DND-41 (cell line): ENCODE data around the gene PDCD10.

Experiments used
- ATAC-seq: fragments of 200-7000 bp; cut with Tn5 transposase; 3 replicates; pipeline ENCODE4 v1.9.1; 2021; ENCODE audit warnings: low read depth; ENCODE audit not compliant: insufficient read depth
- DNase-seq: peaks from one replicate; pipeline ENCODE4 v3.0.0-alpha.2; 2020
- H2AFZ ChIP-seq: 2 replicates; pipeline ENCODE4 v1.6.0; 2012; ENCODE audit warnings: low read depth, low read length
- H3K27ac ChIP-seq: 2 replicates; pipeline ENCODE4 v1.5.1; 2012; ENCODE audit warnings: low read length, inconsistent platforms
- H3K27me3 ChIP-seq: fragments of 200-600 bp; sonication (generic); 2 replicates; pipeline ENCODE4 v1.6.0; 2012; ENCODE audit warnings: low read length, mild to moderate bottlenecking, inconsistent platforms; ENCODE audit not compliant: insufficient read depth, poor library complexity
- H3K36me3 ChIP-seq: 2 replicates; pipeline ENCODE4 v1.5.1; 2012; ENCODE audit warnings: low read length, inconsistent platforms; ENCODE audit not compliant: insufficient read depth
- H3K4me1 ChIP-seq: 2 replicates; pipeline ENCODE4 v1.5.1; 2012; ENCODE audit warnings: mild to moderate bottlenecking, low read length; ENCODE audit not compliant: insufficient read depth
- H3K4me2 ChIP-seq: 2 replicates; pipeline ENCODE4 v1.6.0; 2012; ENCODE audit warnings: mild to moderate bottlenecking, moderate library complexity, low read length, inconsistent platforms; ENCODE audit not compliant: insufficient read depth
- H3K4me3 ChIP-seq, 2 experiments: fragments of 200-600 bp in 1 of 2; shearing (Covaris generic) in 1 of 2; 2 replicates each; pipeline ENCODE4 v1.5.1; 2012 to 2016; ENCODE audit warnings: inconsistent platforms in 2 of 2, low read length in 2 of 2, mild to moderate bottlenecking in 2 of 2, low read depth in 1 of 2, moderate library complexity in 1 of 2
- H3K79me2 ChIP-seq: 2 replicates; pipeline ENCODE4 v1.6.0; 2012; ENCODE audit warnings: low read length, inconsistent platforms; ENCODE audit not compliant: insufficient read depth
- H3K9ac ChIP-seq: 2 replicates; pipeline ENCODE4 v1.6.0; 2012; ENCODE audit warnings: low read depth, mild to moderate bottlenecking, inconsistent platforms, low read length, moderate library complexity
- H3K9me3 ChIP-seq: 2 replicates; pipeline ENCODE4 v1.5.1; 2012; ENCODE audit warnings: low read length, moderate library complexity, mild to moderate bottlenecking, inconsistent platforms; ENCODE audit not compliant: insufficient read depth, severe bottlenecking
- H4K20me1 ChIP-seq: 2 replicates; pipeline ENCODE4 v1.6.0; 2012; ENCODE audit warnings: low read length; ENCODE audit not compliant: insufficient read depth
- CTCF ChIP-seq: IDR thresholded peaks from 2 replicates; pipeline ENCODE4 v1.5.1; 2012; ENCODE audit warnings: borderline replicate concordance, low read length, moderate library complexity, mild to moderate bottlenecking; ENCODE audit not compliant: poor library complexity, severe bottlenecking; ENCODE audit errors: extremely low read depth
- EZH2 ChIP-seq: IDR thresholded peaks from 3 replicates; pipeline ENCODE4 v1.6.1; 2012; ENCODE audit warnings: borderline replicate concordance, low read depth, mild to moderate bottlenecking, moderate library complexity, low read length, inconsistent platforms; ENCODE audit not compliant: severe bottlenecking

The PDCD10 gene

GRCh38 chr3:167700046-167700445, 34.6 kb downstream of the PDCD10 start:
- H2AFZ ChIP-seq, result no peak overlapping the region
- TF ChIP-seq EZH2 (no peak), CTCF (no peak)
- peaks cover 4% of the 10 kb centered on the region; the same call in 1 of the 2 replicates for H3K79me2 ChIP-seq
- H3K4me2 ChIP-seq, result no peak overlapping the region
- H3K9ac ChIP-seq, result no peak overlapping the region
- peaks cover 30% of the 10 kb centered on the region; the same call in 1 of the 2 replicates for H3K36me3 ChIP-seq
- DNase-seq (no peak), ATAC-seq (no peak)
- no peaks in the 10 kb centered on the region for H3K27me3 ChIP-seq
- 0 out of 2 replicates have a peak, but pooled peaks cover 8% of the 10 kb centered on the region for H4K20me1 ChIP-seq
- H3K4me3 ChIP-seq, result no peak overlapping the region
- H3K9me3 ChIP-seq, result no peaks in the 10 kb centered on the region
- no peak overlapping the region for H3K27ac ChIP-seq
- no peaks in the 10 kb centered on the region for H3K4me1 ChIP-seq

- no peak overlapping the region for H3K4me3 ChIP-seq
- no peak for TF ChIP-seq EZH2
- no peak for TF ChIP-seq CTCF
- H3K9me3 ChIP-seq, result no peaks in the 10 kb centered on the region
- H3K9ac ChIP-seq, result no peak overlapping the region
- peaks cover 35% of the 10 kb centered on the region for H3K4me1 ChIP-seq
- no peak overlapping the region for H2AFZ ChIP-seq
- ATAC-seq (no peak), DNase-seq (no peak)
- no peaks in the 10 kb centered on the region for H4K20me1 ChIP-seq
- H3K27ac ChIP-seq, result no peak overlapping the region
- no peaks in the 10 kb centered on the region for H3K79me2 ChIP-seq
- H3K36me3 ChIP-seq, result peaks cover 35% of the 10 kb centered on the region
- no peaks in the 10 kb centered on the region for H3K27me3 ChIP-seq
- H3K4me2 ChIP-seq, result no peak overlapping the region
Measured at GRCh38 chr3:167694121-167694520, 40.6 kb downstream of the PDCD10 start.

- ATAC-seq, result peak; percentile 100
- no peak overlapping the region for H2AFZ ChIP-seq
- H3K4me3 ChIP-seq, result no peak overlapping the region
- H3K36me3 ChIP-seq, result peaks cover 42% of the 10 kb centered on the region
- TF ChIP-seq CTCF, result no peak
- no peak for TF ChIP-seq EZH2
- no peaks in the 10 kb centered on the region for H3K27me3 ChIP-seq
- H3K4me1 ChIP-seq, result peaks cover 35% of the 10 kb centered on the region
- H3K79me2 ChIP-seq, result no peaks in the 10 kb centered on the region
- no peaks in the 10 kb centered on the region for H3K9me3 ChIP-seq
- peak overlapping the region; percentile 69 for H3K27ac ChIP-seq
- peak; percentile 71 for DNase-seq
- no peak overlapping the region for H3K4me2 ChIP-seq
- no peaks in the 10 kb centered on the region for H4K20me1 ChIP-seq
- H3K9ac ChIP-seq, result peak overlapping the region; percentile 19; the same call in 1 of the 2 replicates
Measured at GRCh38 chr3:167691366-167691765, 43.3 kb downstream of the PDCD10 start.
